Activated CD8-positive, alpha-beta memory T cell treated with anti-CD3 and anti-CD28 coated beads for 4 hours (primary cell): Measurements from ENCODE around the gene CHRNA3.

Source experiments
- DNase-seq, 2 donors: peaks; one replicate each; pipeline ENCODE4 v3.0.0-alpha.2; 2020; ENCODE audit warnings: low read depth in 2 of 2

CHRNA3 gene

GRCh38 chr15:78620527-78621421, at the start of gene CHRNA3:
Gene CHRNA3 (minus strand): TSS chr15:78620996. CDS start chr15:78620794, 202 bp downstream.
- DNase-seq = no peak

GRCh38 chr15:78668987-78669386, 48.2 kb upstream of the CHRNA3 start:
- no peak for DNase-seq

GRCh38 chr15:78667578-78668236, 46.9 kb upstream of the CHRNA3 start:
- DNase-seq = no peak

GRCh38 chr15:78666010-78666409, 45.2 kb upstream of the CHRNA3 start:
- no peak for DNase-seq

GRCh38 chr15:78663703-78664102, 42.9 kb upstream of the CHRNA3 start:
- no peak for DNase-seq

- DNase-seq = no peak
Observed at GRCh38 chr15:78662028-78662427, 41.2 kb upstream of the CHRNA3 start.

GRCh38 chr15:78661001-78661400, 40.2 kb upstream of the CHRNA3 start:
- no peak for DNase-seq

GRCh38 chr15:78660584-78660983, 39.8 kb upstream of the CHRNA3 start:
- DNase-seq = no peak

- DNase-seq = no peak
Observed at GRCh38 chr15:78658823-78659222, 38.0 kb upstream of the CHRNA3 start.

- DNase-seq = no peak
Observed at GRCh38 chr15:78654272-78654671, 33.5 kb upstream of the CHRNA3 start.

GRCh38 chr15:78651930-78652615, 31.3 kb upstream of the CHRNA3 start:
- DNase-seq = no peak

GRCh38 chr15:78651007-78651406, 30.2 kb upstream of the CHRNA3 start:
- no peak for DNase-seq

GRCh38 chr15:78650022-78650421, 29.2 kb upstream of the CHRNA3 start:
- no peak for DNase-seq

GRCh38 chr15:78645009-78645408, 24.2 kb upstream of the CHRNA3 start:
- no peak for DNase-seq

GRCh38 chr15:78642331-78642730, 21.5 kb upstream of the CHRNA3 start:
- no peak for DNase-seq

- DNase-seq = no peak
Observed at GRCh38 chr15:78641749-78642275, 21.0 kb upstream of the CHRNA3 start.

GRCh38 chr15:78641102-78641748, 20.4 kb upstream of the CHRNA3 start, which contains the start of gene CHRNB4:
Gene CHRNB4 (minus strand): TSS chr15:78641210. CDS start chr15:78641133, 77 bp downstream.
- DNase-seq = no peak

- DNase-seq = no peak
Observed at GRCh38 chr15:78640527-78641101, 19.8 kb upstream of the CHRNA3 start.

GRCh38 chr15:78638658-78639314, 18.0 kb upstream of the CHRNA3 start:
- peak in 1 of 2 donors; percentile 13 for DNase-seq

- DNase-seq = no peak
Observed at GRCh38 chr15:78637776-78638435, 17.1 kb upstream of the CHRNA3 start.
